TTC549 (cell line): ENCODE results near the gene SUGP2.
A peak's percentile ranks its signal among the peaks of the same experiment; 100 is the strongest.
"Not testable (repeated sequence)": the region's sequence is repeated elsewhere in the genome, so short reads cannot be mapped to it uniquely, and the experiment has no call there.

ENCODE experiments used
- FAIRE-seq: peaks from 2 replicates; lab custom pipeline; 2012; peaks lifted over from hg19 to GRCh38; lab: Jason Lieb, UNC

Gene SUGP2

GRCh38 chr19:19031891-19032290 is 1.4 kb downstream of the SUGP2 start:
- no peak for FAIRE-seq

- no peak for FAIRE-seq
These were observed 4.8 kb downstream of the SUGP2 start for GRCh38 chr19:19028526-19028925.

- no peak for FAIRE-seq
These were observed 6.1 kb downstream of the SUGP2 start for GRCh38 chr19:19027228-19027627.

GRCh38 chr19:19026299-19026971 is 6.9 kb downstream of the SUGP2 start:
- no peak for FAIRE-seq

- FAIRE-seq = no peak
These were observed 7.5 kb downstream of the SUGP2 start for GRCh38 chr19:19025861-19026260.

GRCh38 chr19:19023376-19023775 is 9.9 kb downstream of the SUGP2 start:
- FAIRE-seq = not testable (repeated sequence)

- FAIRE-seq = no peak
These were observed 10.8 kb downstream of the SUGP2 start for GRCh38 chr19:19022380-19022961.

- FAIRE-seq = no peak
These were observed 12.2 kb downstream of the SUGP2 start for GRCh38 chr19:19021115-19021514.

- FAIRE-seq = no peak
These were observed 22.8 kb downstream of the SUGP2 start for GRCh38 chr19:19010551-19010950.

GRCh38 chr19:19009951-19010350 is 23.4 kb downstream of the SUGP2 start:
- FAIRE-seq = no peak

GRCh38 chr19:19006213-19006612 is 27.1 kb downstream of the SUGP2 start:
- FAIRE-seq = no peak

GRCh38 chr19:19004144-19004543 is 29.2 kb downstream of the SUGP2 start:
- FAIRE-seq = no peak

- FAIRE-seq = no peak
These were observed 33.3 kb downstream of the SUGP2 start for GRCh38 chr19:18999896-19000620.

- FAIRE-seq = no peak
These were observed 34.1 kb downstream of the SUGP2 start for GRCh38 chr19:18999016-18999758.

- FAIRE-seq = no peak
These were observed 35.0 kb downstream of the SUGP2 start for GRCh38 chr19:18998276-18998675.

- no peak for FAIRE-seq
These were observed 36.4 kb downstream of the SUGP2 start for GRCh38 chr19:18996796-18997394.

GRCh38 chr19:18996351-18996750 is 37.0 kb downstream of the SUGP2 start:
- no peak for FAIRE-seq

GRCh38 chr19:18995804-18996241 is 37.5 kb downstream of the SUGP2 start:
- FAIRE-seq = peak; percentile 80

GRCh38 chr19:18993115-18993514 is 40.2 kb downstream of the SUGP2 start:
- FAIRE-seq = no peak

- no peak for FAIRE-seq
These were observed 40.6 kb downstream of the SUGP2 start for GRCh38 chr19:18992696-18993095.

- FAIRE-seq = no peak
These were observed 41.8 kb downstream of the SUGP2 start for GRCh38 chr19:18991468-18991867.

- no peak for FAIRE-seq
These were observed 42.3 kb downstream of the SUGP2 start for GRCh38 chr19:18991006-18991405.
